GM21515 (cell line): ENCODE results near the gene NECTIN1.

Experiments used
- ATAC-seq: cut with Tn5 transposase; IDR thresholded peaks from one replicate; pipeline ENCODE4 v1.9.1; 2021; ENCODE audit not compliant: unreplicated experiment

The NECTIN1 gene

DNA sequence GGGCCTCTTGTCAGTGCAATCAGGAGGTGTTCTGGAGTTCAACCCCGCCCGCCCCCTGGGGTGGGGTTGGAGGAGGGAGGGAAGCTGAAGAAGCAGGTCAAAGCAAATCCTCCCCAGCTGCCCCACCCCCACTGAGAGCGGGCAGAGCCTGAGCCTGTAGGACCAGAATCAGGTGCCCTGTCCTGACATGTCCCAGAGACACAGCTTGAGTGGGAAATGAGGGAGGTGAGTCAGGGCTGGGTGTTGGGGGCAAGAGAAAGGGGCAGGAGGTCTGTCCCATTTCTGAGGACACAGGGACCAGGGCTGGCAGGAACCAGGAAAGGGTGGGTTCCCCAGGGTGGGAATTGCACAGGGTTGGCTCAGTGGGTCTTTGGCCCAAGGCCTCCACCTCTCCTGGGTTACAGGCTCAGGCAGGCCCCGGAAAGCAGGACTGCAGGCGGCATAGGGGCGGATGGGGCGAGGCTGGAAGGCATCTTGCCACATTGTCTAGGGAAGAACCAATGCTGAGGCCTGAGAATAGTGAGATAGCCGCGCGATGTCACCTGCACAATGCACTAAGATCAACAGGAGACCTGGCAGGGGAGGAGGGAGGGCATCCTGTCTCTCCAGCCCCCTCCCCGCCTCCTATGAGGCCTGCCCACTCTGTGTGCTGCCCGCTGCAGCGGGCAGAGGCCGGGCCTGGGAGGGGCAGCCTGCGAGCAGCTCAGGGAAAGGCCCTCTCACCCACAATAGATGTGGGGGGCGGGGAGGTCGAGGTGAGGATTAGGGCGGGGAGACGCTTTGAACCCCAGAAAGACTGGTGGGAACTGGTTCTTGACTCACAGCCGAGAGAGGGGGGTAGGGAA is 32.4 kb downstream of the NECTIN1 start:
- no peak for ATAC-seq

DNA sequence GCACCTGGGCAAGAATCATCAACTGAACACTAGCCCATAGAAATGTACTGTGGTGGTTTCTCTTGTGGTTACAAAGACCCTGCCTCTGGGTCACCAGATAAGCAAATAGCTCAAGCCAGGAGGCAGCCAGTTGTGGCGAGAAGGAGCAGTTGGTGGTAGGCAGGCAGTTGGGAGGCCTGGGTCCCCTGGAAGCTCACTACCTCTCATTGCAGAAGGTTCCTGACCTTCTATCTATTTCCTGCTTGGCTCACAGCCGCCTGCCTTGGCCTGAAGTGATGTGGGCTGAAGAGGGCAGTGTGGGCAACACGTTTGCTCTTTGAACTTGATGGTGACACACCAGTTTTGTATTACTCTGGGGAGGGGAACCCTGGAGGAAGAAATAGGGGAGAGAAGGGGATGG is 34.7 kb downstream of the NECTIN1 start:
- no peak for ATAC-seq

DNA sequence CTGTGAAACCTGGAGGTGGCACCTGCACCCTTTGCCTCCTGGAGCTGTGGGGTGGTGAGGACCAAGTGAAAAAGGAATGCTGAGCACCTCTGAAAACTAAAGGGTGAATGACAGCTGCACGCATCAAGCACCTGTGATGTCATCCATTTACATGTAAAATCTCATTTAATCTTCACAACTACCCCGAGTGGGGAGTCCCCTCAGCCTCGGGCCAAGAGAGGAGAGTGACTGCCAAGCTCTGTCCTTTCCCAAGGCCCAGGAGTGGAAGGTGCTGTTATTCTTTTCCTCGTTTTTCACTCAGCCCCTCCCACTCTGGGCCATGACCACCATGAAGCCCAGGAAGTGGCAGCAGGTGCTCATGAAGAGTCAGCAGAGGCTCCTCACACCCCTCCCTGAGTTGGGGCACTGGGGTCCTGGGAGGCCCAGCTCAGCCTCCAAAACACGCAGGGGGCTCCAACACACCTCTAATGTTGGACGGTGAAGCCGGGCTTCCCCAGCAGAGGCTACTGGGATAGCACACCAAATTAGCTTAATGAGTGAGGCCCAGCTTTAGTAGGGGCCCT is 35.7 kb downstream of the NECTIN1 start:
- no peak for ATAC-seq

DNA sequence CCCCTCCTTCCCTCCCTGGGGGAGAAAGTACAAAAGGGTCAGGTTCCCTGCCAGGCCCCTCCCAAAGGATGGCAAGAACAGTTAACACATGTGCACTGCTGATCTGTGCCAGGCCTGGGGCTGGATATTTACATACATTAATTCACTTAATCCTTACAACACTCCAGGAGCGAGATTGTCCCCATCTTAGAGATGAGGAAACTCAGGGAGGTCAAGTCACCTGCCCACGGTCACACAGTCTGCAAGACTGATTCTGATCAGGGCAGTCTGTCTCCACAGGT is 36.5 kb downstream of the NECTIN1 start:
- ATAC-seq, result no peak

DNA sequence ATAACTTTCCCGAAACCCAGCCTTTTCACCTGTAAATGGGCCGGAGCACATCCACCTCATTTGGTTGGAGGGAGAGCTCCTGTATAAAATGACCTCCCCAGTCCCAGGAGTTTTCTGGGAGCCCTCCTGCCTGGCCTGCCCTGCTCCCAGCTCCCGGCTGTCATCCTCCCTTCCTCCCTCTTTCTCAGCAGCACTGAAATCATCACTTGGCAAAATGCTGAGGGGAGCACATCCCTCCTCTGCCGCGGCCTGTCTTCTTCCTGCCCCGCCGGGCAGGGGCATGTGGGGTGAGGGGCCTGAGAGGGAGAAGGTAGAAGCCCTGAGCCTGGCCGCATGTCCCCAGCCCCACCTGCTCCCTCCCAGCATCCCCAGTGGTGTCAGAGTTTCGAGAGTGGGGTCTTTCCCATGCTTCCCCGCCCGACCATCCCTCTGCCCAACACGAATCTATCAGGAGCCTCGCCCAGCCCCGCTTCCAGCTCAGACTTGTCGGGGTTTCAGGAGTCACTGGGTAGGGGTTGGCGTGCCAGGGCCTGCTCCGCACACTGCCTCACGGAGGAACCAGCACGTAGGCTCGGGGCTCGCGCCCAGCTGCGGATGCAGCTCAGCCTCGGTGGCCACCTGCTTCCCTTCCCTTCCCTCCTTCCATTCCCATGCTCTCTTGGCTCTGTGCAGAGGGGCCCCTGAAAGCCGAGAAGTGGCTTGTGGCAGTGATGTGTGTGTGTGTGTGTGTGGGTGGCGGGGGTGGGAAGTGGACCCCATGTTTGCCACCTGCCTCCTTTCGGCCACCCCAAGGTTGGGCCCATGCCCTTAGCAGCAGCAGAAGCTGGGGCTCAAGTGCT is 37.1 kb downstream of the NECTIN1 start:
- ATAC-seq, result no peak

DNA sequence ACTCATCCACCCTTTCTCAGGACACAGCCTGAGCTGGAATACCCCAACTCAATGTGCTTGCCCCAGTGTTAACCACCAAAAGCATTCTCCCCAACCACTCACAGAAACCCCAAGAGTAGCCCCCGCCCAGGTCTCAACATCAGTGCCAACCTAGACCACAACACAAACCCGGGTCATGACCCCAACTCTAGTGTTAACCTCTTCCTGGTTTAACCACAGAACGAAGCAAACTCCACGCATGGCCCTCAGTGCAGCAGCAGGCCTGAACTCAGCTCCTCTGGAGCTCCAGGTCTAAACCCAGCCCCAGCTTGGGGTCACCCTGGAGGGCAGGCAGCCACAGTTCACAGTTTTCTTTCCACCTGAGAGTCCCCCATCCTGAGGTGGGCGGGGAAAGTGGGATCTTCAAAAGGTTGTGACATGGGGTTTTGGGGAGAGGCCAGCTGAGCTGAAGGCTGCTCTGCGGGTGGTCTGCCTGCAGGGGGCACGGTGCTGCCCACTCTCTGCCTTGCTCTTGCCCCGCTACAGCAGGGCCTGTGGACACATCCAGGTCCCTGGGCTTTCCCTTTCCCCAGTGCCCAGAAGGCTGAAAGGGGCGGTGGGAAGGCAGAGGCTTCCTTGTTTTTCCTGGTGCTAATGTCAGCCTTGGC is 37.9 kb downstream of the NECTIN1 start:
- ATAC-seq, result no peak

DNA sequence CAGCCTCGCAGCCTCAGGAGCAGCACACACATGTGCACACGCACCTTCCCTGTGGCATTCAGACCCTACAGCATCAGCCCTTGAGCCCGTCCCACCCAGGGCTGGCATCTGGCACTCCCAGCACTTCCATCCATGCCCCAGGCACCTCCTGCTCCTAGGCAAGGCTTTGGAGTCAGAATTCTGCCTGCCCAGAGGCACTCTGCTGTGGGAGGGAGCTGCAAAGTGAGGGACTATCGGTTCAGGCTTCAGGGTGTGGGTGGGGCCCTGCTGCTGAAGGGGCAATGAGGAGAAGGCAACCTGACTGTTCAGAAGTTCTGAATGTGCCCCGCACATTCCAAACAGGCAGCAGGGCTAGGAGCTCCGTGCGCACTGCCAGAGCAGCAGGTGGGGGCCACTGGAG is 39.7 kb downstream of the NECTIN1 start:
- no peak for ATAC-seq

DNA sequence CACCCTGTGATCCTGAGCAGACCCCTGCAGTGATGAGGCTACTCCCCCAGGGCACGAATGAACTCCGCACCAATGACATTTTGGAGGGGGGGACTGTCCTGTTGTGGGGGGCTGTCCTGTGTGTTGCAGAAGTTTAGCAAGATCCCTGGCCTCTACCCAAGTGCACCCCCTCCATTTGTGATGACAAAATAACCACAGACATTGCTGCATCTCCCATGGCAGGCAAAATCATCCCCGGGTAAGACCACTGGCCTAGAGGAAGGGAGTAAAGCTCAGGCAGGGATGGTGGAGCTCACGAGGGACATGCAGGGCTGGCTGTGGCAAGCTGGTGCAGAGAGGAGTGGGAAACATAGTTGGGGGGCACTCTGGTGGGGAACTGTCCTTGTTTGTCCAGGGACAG is 40.6 kb downstream of the NECTIN1 start:
- ATAC-seq, result no peak

DNA sequence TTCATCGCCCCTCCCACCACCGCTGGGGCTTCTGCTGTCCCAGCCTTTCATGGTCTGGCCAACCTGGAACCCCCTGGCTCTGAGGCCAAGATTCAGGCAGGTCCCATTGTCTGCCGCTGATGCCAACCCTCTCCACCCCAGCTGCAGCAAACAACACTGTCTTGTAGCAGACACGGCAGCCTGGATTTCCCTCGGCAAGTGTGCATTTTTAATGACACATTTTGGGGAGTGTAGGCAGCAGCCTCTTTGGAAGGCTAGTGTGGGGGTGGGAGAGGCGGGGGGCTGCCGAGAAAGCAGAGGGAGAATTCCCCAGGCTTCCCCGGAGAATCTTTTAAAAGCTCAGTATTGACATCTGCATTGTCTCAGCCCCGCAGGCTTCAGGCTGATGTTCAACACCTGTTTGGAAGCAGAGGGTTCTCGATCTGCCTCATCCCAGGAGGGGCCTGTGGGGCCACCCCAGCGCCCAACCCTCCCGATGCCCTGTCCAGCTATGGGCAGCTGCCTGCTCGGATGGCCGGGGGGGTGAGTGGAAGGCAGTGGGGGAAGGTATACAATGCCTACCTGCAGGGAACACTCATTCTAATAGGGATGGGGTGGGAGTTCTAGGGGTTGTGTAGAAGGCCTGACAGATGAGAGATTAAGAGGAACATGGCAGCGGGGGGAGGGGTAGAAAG is 41.5 kb downstream of the NECTIN1 start:
- no peak for ATAC-seq

DNA sequence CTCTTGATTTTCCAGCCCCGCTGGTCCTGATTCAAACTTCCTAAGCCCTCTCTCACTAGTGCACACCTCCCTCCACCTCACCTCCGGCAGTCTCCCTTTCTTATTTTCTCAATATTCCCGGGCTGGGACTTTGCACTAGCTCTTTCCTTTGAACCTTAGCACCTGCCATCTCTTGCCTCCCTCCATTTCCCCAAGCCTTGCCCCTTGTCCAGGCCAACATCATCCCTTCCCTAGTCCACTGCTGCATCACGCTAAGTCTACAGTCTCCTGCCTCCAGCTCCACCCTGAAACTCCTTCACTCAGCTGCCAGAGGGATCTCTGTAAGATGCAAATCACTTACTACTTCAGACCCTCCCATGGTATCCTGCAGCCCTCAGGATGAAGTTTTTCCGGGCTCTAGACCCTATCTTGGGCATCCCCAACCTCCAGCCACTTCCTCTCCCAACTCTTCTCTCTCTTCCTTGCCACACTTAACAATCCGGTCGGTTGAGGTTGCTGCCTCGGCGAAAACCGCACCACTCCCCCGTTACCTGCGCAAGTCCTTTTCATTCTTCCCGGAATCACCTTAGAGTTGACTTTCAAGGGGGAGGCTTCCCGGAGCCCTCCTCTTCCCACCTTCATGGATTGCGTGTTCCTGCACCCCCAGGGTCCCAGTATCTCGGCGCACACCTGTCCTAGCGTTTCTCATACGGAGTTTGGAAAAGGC is 42.7 kb downstream of the NECTIN1 start:
- no peak for ATAC-seq

DNA sequence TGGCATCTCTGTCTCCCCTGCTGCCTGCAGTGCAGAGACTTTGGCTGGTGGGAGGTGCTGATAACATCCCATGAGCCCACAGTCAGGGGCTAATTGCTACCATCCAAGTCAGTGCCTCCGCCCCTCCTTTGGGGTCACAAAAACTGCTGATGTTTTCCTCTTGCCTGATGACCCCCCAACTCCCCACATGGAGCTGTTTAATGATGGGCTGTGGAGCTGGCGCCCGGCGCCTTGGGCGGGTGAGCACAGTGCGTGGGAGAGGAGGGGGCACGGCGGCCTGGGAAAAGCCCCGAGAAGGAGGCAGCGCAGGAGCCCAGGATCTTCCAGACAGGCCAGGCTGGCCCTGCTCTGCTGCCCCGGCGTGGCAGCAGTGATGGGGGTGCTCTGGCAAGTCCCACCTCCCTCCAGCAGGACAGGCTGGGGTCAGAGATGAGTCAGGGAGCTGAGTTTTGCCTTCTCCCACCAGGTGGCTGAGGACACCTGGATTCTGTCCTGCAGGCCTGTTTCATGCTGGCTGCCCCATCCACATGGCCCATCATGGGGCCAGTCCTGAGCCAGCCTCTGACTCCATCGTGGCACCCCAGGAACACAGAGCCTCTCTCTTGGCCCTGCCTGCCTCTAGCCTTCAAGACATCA is 43.8 kb downstream of the NECTIN1 start:
- no peak for ATAC-seq

DNA sequence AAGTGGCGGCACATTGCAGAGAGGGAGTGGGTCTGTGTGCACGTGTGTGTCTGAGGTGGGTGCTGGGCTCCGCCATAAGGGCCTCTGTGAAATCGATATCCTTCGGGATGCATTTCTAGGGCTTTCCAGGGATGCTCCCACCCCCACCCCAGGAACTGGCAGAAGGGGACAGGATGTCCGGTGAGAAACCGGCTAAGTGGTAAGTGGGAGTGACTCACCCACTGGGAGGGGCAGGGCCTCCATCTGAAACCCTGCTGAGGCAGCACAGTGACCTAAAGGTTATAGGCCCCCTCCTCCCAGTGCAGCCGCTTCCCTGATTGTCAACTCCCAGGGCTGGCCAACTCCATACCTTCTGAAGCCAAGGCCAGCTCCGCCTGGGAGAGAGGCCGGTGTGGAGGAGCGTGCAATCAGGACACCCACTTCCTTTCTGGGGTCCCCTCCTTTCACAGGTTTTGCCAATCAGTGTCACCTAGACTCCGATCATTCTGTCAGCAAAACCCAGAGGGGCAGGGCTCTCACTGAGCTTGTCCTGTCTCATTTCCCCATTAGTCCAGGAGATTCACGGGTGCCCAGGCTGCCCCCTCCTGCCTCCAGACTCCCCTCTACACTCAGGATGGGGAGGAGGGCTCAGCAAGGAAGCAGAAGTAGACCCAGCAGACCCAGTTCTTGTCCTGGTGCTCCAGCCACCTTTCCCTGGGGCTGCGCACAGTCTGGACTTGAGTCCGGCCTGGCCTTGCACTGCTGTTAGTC is 44.5 kb downstream of the NECTIN1 start:
- no peak for ATAC-seq

DNA sequence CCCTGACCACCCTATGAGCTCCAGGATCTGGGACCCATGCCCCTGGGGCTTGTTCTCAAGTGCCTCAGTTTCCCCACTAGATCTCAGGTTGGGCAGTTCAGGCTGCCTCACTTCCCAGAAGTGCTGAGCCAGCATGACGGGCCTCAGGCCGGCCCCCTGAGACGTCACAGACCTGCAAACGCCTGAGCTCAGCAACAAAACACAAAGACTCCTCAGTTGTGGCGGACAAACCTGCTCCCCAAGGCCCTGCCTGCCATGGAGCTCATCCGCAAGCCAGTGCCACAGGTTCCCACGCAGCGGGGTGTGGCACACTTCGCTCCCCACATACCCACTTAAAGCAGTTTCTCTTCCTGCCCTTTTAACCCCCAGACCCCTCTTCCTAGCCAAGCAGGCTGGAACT is 45.2 kb downstream of the NECTIN1 start:
- ATAC-seq, result no peak

DNA sequence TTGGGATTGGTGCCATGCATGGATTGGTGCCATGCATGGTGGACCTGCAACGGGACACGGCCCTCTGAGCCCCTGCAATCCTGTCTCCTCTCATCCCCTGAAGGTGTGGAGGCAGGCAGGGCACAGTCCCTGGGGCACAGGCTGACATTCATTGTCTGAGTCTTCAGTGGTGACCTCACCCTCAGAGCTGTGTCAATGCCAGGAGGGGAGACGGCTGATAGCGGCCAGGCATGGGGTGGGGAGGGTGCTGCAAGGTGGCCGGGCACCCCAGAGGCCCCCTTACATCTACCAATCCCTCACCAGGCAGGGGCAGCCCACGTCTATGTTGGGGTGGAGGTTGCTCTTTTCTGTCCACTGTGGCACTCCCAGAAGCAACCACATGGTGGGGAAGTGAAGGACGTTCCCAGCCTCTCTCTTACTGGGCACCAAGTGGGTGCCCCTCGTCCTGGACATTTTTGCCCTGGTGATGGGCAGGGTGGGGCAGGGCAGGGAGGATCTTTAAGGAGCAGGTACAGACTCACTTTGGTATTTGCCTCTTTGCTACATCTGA is 47.6 kb downstream of the NECTIN1 start:
- ATAC-seq, result no peak

DNA sequence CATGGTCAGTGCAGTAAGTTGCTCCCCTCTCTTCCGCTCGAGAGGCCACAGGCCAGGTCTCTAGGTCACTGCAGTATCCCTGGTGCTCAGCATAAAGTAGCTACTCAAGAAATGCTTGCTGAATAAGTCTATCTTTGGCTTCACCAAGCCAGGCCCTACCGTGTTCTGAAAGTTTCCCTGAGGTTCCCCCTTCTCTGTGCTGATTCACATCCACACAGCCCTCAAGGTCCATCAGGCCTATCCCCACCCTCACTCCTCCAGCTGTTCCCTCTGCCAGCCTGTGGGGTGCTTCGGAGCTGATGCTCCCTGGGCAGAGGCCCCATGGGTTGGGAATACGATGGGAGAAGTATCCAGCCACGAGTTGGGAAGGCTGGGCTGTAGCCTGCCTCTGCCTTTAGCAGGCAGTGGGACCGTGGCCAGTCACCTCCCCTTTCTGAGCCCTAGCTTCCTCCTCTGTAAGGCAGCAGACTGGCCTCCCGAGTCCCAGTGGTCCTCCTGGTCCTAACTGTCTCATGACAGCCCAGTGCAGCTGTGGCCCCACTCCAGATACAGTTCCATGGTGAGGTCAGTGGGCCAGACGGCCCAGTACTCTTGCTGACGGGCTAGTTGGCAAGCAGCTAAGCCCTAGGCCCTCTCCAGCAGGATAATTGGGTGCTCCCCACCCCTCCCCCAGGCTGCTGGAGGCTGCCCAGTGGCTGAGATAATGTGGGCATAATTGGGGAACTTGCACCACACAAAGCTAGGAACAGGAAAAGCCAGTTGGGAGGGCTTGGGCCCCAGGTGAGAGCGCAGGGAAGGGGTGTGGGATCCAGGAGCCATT is 48.2 kb downstream of the NECTIN1 start:
- ATAC-seq, result no peak

DNA sequence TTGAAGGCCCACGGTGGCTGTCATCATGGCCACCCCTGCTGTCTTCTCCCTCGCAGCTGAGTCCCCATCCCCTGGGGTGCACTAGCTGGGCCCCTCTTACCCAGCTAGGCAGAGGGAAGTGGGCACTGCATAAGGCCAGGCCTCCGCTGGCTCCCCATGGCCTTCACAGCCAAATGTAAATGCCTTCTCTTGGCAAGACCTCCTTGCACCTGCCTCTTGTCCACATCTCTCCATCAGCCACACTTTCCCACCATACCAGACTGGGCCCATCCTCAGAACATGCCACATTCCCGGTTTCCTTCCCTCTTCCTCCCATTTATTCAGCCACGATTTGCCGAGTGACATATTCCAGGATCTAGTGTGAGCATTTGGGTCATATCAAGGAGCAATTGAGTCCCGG is 49.7 kb downstream of the NECTIN1 start:
- ATAC-seq, result no peak

DNA sequence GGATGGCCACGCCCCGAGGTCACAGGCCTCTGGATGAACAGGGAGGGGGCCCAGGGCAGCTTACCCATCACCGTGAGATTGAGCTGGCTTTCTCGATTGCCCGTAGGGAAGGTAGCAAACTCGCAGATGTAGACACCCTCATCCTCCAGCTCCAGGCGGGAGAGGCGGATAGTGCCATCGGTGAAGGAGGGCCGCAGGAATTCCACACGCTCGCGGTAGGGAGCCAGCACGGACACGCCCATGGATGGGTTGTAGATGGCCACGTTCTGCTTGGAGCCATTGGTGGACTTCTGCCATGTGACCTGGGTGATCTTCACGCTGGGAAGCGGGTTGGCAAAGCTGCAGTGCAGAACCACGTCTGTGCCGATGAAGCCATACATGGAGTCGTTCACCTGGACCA is 50.6 kb downstream of the NECTIN1 start:
- ATAC-seq, result no peak

DNA sequence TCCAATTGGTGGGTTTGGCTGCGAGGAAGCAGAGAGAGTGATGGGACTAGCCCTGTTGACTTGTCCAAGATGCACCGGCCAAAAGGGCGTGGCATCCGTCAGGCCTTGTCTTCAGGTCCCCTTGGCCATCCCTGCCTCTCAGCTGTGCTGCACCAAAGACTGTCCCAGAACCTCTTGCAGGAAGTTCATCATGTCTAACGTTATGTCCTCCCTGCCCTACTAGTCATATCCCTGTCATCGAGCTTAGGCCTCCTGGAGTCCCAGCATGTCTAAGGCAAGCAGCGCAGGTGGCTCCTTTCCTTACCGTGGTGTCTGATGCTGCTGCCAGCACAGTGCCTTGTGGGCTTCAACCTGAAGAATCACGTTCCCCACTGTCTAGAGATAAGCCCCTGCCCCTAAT is 51.2 kb downstream of the NECTIN1 start:
- no peak for ATAC-seq
